Heart left ventricle (tissue), 13 donors: Measurements from ENCODE around the gene TLL1.

Experiments
- CTCF ChIP-seq, 12 donors: fragments of 200-600 bp; sonication (generic) in 4 of 12; IDR thresholded peaks; one replicate each; pipeline versions ENCODE4 v1.5.0 to v1.8.0; 2018 to 2022; ENCODE audit warnings: antibody characterized with exemption in 12 of 12, mild to moderate bottlenecking in 5 of 12
- POLR2A ChIP-seq, 2 donors: fragments of 450-650 bp; IDR thresholded peaks; one replicate each; pipeline ENCODE4 v1.6.1; 2017; ENCODE audit warnings: antibody characterized with exemption in 2 of 2, mild to moderate bottlenecking in 2 of 2, moderate library complexity in 2 of 2
- donor health status: ischemic (EF 13 %, LVEDD 7.1; RV severe dilation, severe dysfunction).
- donor health status: DM: no; HTN: yes; CAD: no.
- donor health status: DM: no; HTN: no; CAD: no.
- donor health status: ischemic (EF 25% LVEDD 6.9; RV normal size, moderate dysfunction).
- donor health status: ischemic (EF 25% LVEDD 5.7; RV mildly dilated, moderate dysfunction).
- donor health status: ischemic (EF 35%, LVEDD 5.7; RV mildly dilated, moderate dysfunction).
- donor health status: nonischemic (EF 11% LVEDD 7.7; RV severe dilation, severe dysfunction).
- donor health status: DM: yes; HTN: yes; CAD: no.
- donor health status: PGD.
- donor health status: ischemic (EF 29% LVEDD 5.4; RV normal size, mild dysfunction).
- donor health status: nonischemic (EF 23%, LVEDD 6.1; RV moderate dilation, normal function).

- TF ChIP-seq POLR2A (IDR thresholded peaks at IDR 0.05) (no peak), CTCF (IDR thresholded peaks at IDR 0.05) (no peak)
Observed at GRCh38 chr4:165929662-165930061, 56.6 kb downstream of the TLL1 start.
